OCI-LY1 (cell line): ENCODE data around the gene KAT6B.
"Not testable (repeated sequence)": the region's sequence is repeated elsewhere in the genome, so short reads cannot be mapped to it uniquely, and the experiment has no call there.

ENCODE experiments used
- H2AFZ ChIP-seq: fragments of 200-600 bp; sonication (generic), shearing (Covaris generic); 2 replicates; pipeline ENCODE4 v1.6.0; 2014; ENCODE audit warnings: antibody characterized with exemption, mild to moderate bottlenecking, low read length
- H3F3A ChIP-seq: fragments of 200-600 bp; sonication (generic), shearing (Covaris generic); 2 replicates; pipeline ENCODE4 v1.6.0; 2014; ENCODE audit warnings: mild to moderate bottlenecking, antibody characterized with exemption, low read length, moderate library complexity; ENCODE audit not compliant: insufficient read depth
- H3K27ac ChIP-seq: fragments of 200-600 bp; sonication (generic); 2 replicates; pipeline ENCODE4 v1.5.1; 2014; ENCODE audit warnings: low read length, mixed run types, mild to moderate bottlenecking, low read depth; ENCODE audit not compliant: poor library complexity, severe bottlenecking
- H3K27me3 ChIP-seq: fragments of 200-600 bp; sonication (generic); 2 replicates; pipeline ENCODE4 v1.6.0; 2014; ENCODE audit warnings: antibody characterized with exemption, mild to moderate bottlenecking, low read length, moderate library complexity; ENCODE audit not compliant: insufficient read depth
- H3K36me3 ChIP-seq: fragments of 200-600 bp; sonication (generic); 2 replicates; pipeline ENCODE4 v1.6.1; 2014; ENCODE audit warnings: mild to moderate bottlenecking, antibody characterized with exemption, low read length, moderate library complexity, mixed read lengths; ENCODE audit not compliant: insufficient read depth
- H3K4me1 ChIP-seq: fragments of 200-600 bp; sonication (generic); 2 replicates; pipeline ENCODE4 v1.5.1; 2014; ENCODE audit warnings: mild to moderate bottlenecking, low read length, moderate library complexity; ENCODE audit not compliant: insufficient read depth, severe bottlenecking
- H3K4me2 ChIP-seq: fragments of 200-600 bp; sonication (generic), shearing (Covaris generic); 2 replicates; pipeline ENCODE4 v1.6.1; 2014; ENCODE audit warnings: low read length
- H3K4me3 ChIP-seq: fragments of 200-600 bp; sonication (generic); 2 replicates; pipeline ENCODE4 v1.5.1; 2014; ENCODE audit warnings: low read length, low read depth, mild to moderate bottlenecking, mixed read lengths; ENCODE audit not compliant: poor library complexity, severe bottlenecking
- H3K79me2 ChIP-seq: fragments of 200-600 bp; shearing (Covaris generic); 2 replicates; pipeline ENCODE4 v1.6.1; 2016; ENCODE audit warnings: mixed run types, low read length, mixed read lengths; ENCODE audit not compliant: insufficient read depth
- H3K9ac ChIP-seq: fragments of 200-600 bp; sonication (generic), shearing (Covaris generic); 2 replicates; pipeline ENCODE4 v1.6.1; 2014; ENCODE audit warnings: mild to moderate bottlenecking, low read length, mixed read lengths
- H3K9me2 ChIP-seq: fragments of 200-600 bp; sonication (generic), shearing (Covaris generic); 2 replicates; pipeline ENCODE4 v1.6.1; 2014; ENCODE audit warnings: low read depth, mild to moderate bottlenecking, low read length, mixed read lengths
- H3K9me3 ChIP-seq: fragments of 200-600 bp; shearing (Covaris generic); 2 replicates; pipeline ENCODE4 v1.6.1; 2014; ENCODE audit warnings: low read length, mixed read lengths
- H4K20me1 ChIP-seq: fragments of 200-600 bp; sonication (generic), shearing (Covaris generic); 2 replicates; pipeline ENCODE4 v1.6.0; 2016; ENCODE audit warnings: mild to moderate bottlenecking, low read length; ENCODE audit not compliant: insufficient read depth
- CTCF ChIP-seq: fragments of 200-600 bp; sonication (generic), shearing (Covaris generic); IDR thresholded peaks from 2 replicates; pipeline ENCODE4 v1.5.1; 2017; ENCODE audit warnings: mild to moderate bottlenecking, antibody characterized with exemption, low read length, moderate library complexity, mixed read lengths
- EZH2 ChIP-seq: fragments of 200-600 bp; sonication (generic), shearing (Covaris generic); IDR thresholded peaks from 2 replicates; pipeline ENCODE4 v1.8.0; 2017; ENCODE audit warnings: borderline replicate concordance, mixed run types, mild to moderate bottlenecking, antibody characterized with exemption, low read length, moderate library complexity, mixed read lengths

The KAT6B gene

GRCh38 chr10:74916283-74916682 is 89.9 kb downstream of the KAT6B start:
- H3K9me3 ChIP-seq, result peaks cover 8% of the 10 kb centered on the region; the same call in 1 of the 2 replicates
- no peak overlapping the region for H3K4me2 ChIP-seq
- peaks cover 7% of the 10 kb centered on the region for H3K4me1 ChIP-seq
- H3K36me3 ChIP-seq, result peaks cover 7% of the 10 kb centered on the region; the same call in 1 of the 2 replicates
- TF ChIP-seq CTCF (no peak), EZH2 (no peak)
- no peak overlapping the region for H2AFZ ChIP-seq
- peaks cover 36% of the 10 kb centered on the region for H3K79me2 ChIP-seq
- H3K9me2 ChIP-seq, result no peaks in the 10 kb centered on the region
- H3K27ac ChIP-seq, result no peak overlapping the region
- no peaks in the 10 kb centered on the region for H3F3A ChIP-seq
- H3K27me3 ChIP-seq, result no peaks in the 10 kb centered on the region
- no peak overlapping the region for H3K4me3 ChIP-seq
- no peaks in the 10 kb centered on the region for H4K20me1 ChIP-seq
- H3K9ac ChIP-seq, result no peak overlapping the region

- TF ChIP-seq EZH2, result no peak
- TF ChIP-seq CTCF, result no peak
- no peaks in the 10 kb centered on the region for H3K9me2 ChIP-seq
- H3K27ac ChIP-seq, result no peak overlapping the region
- H3K9ac ChIP-seq, result no peak overlapping the region
- H3K4me2 ChIP-seq, result no peak overlapping the region
- peaks cover 7% of the 10 kb centered on the region for H3K4me1 ChIP-seq
- no peaks in the 10 kb centered on the region for H3F3A ChIP-seq
- H3K4me3 ChIP-seq, result no peak overlapping the region
- peaks cover 8% of the 10 kb centered on the region; the same call in 1 of the 2 replicates for H3K9me3 ChIP-seq
- no peaks in the 10 kb centered on the region for H3K27me3 ChIP-seq
- H2AFZ ChIP-seq, result no peak overlapping the region
- H4K20me1 ChIP-seq, result no peaks in the 10 kb centered on the region
- H3K36me3 ChIP-seq, result peaks cover 7% of the 10 kb centered on the region; the same call in 1 of the 2 replicates
- H3K79me2 ChIP-seq, result peaks cover 33% of the 10 kb centered on the region
Measured at GRCh38 chr10:74917481-74918077, 91.2 kb downstream of the KAT6B start.

GRCh38 chr10:74919671-74920070 is 93.3 kb downstream of the KAT6B start:
- Histone ChIP-seq H3K36me3 (peaks cover 7% of the 10 kb centered on the region; the same call in 1 of the 2 replicates), H3K27me3 (no peaks in the 10 kb centered on the region), H3K9ac (no peak overlapping the region), H3K4me2 (no peak overlapping the region), H3K9me2 (no peaks in the 10 kb centered on the region), H3K79me2 (peaks cover 36% of the 10 kb centered on the region), H4K20me1 (no peaks in the 10 kb centered on the region), H3K4me1 (peaks cover 9% of the 10 kb centered on the region), H3K9me3 (peaks cover 8% of the 10 kb centered on the region; the same call in 1 of the 2 replicates), H2AFZ (no peak overlapping the region), H3F3A (no peaks in the 10 kb centered on the region), H3K4me3 (no peak overlapping the region), H3K27ac (no peak overlapping the region)
- TF ChIP-seq CTCF (no peak), EZH2 (no peak)

- not testable (repeated sequence) for H3F3A ChIP-seq, H3K27ac ChIP-seq, H2AFZ ChIP-seq, H3K27me3 ChIP-seq, H3K4me1 ChIP-seq, H3K4me3 ChIP-seq, H3K9ac ChIP-seq, H3K36me3 ChIP-seq, H3K9me2 ChIP-seq, H4K20me1 ChIP-seq, H3K9me3 ChIP-seq, H3K4me2 ChIP-seq
- H3K79me2 ChIP-seq, result peaks cover 28% of the 10 kb centered on the region
Measured at GRCh38 chr10:74921070-74921469, 94.7 kb downstream of the KAT6B start.
